SK-N-SH (cell line): ENCODE data around the gene TOM1L2. TPM values are rescaled to one million over a fixed set of nuclear protein-coding genes. Genes with fewer than 3 reads are reported as not detected.

Experiments
- CTCF ChIA-PET: fragments of 300-600, 350-600 bp; formaldehyde crosslinking; extraction: SDS; loops from one replicate; lab custom pipeline; 2021; lab: Yijun Ruan, JAX
- POLR2A ChIA-PET: fragments of 350-600 bp; sonication (Branson Sonifier 250); formaldehyde crosslinking; extraction: SDS; loops from one replicate; lab custom pipeline; 2020; ENCODE audit warnings: antibody characterized with exemption, inconsistent platforms; lab: Yijun Ruan, JAX
- DNase-seq: peaks from one replicate; pipeline ENCODE4 v3.0.0; 2012
- H2AFZ ChIP-seq: fragments of 200-600 bp; sonication (generic); 2 replicates; pipeline ENCODE4 v1.8.1; 2016; ENCODE audit warnings: antibody characterized with exemption, mild to moderate bottlenecking, low read depth
- H3F3A ChIP-seq: fragments of 200-600 bp; sonication (generic); replicated peaks from 2 replicates; pipeline ENCODE3; 2016; ENCODE audit warnings: antibody characterized with exemption, mild to moderate bottlenecking; ENCODE audit not compliant: insufficient read depth
- H3K27ac ChIP-seq, 2 experiments: fragments of 200-500 bp in 1 of 2; fragments of 200-600 bp in 1 of 2; sonication (Bioruptor generic) in 1 of 2; sonication (generic), shearing (Covaris generic) in 1 of 2; 2 replicates each; pipeline versions ENCODE4 v1.5.1 to v1.6.1; 2014 to 2016; ENCODE audit warnings: low read depth in 2 of 2, inconsistent platforms in 1 of 2, low read length in 1 of 2, mild to moderate bottlenecking in 1 of 2, mixed read lengths in 1 of 2
- H3K27me3 ChIP-seq: fragments of 200-600 bp; sonication (generic), shearing (Covaris generic); 2 replicates; pipeline ENCODE4 v1.6.1; 2016; ENCODE audit warnings: mixed run types; ENCODE audit not compliant: insufficient read depth
- H3K36me3 ChIP-seq, 2 experiments: fragments of 200-500 bp in 1 of 2; fragments of 200-600 bp in 1 of 2; sonication (Bioruptor generic) in 1 of 2; sonication (generic) in 1 of 2; replicated peaks in 1 of 2; 2 replicates each; pipeline versions ENCODE3 to v1.5.1; 2014 to 2016; ENCODE audit warnings: low read length in 1 of 2, mild to moderate bottlenecking in 1 of 2; ENCODE audit not compliant: insufficient read depth in 2 of 2, control insufficient read depth in 1 of 2
- H3K4me1 ChIP-seq, 2 experiments: fragments of 200-500 bp in 1 of 2; fragments of 200-600 bp in 1 of 2; sonication (Bioruptor generic) in 1 of 2; sonication (generic), shearing (Covaris generic) in 1 of 2; 2 replicates each; pipeline versions ENCODE4 v1.5.1 to v1.6.1; 2014 to 2016; ENCODE audit warnings: low read depth in 1 of 2, low read length in 1 of 2, mixed run types in 1 of 2; ENCODE audit not compliant: insufficient read depth in 2 of 2, control insufficient read depth in 1 of 2
- H3K4me2 ChIP-seq: fragments of 200-600 bp; sonication (generic), shearing (Covaris generic); 2 replicates; pipeline ENCODE4 v1.6.1; 2017; ENCODE audit warnings: mixed run types
- H3K4me3 ChIP-seq, 2 experiments: fragments of 200-500 bp in 1 of 2; fragments of 200-600 bp in 1 of 2; sonication (Bioruptor generic) in 1 of 2; sonication (generic), shearing (Covaris generic) in 1 of 2; 2 replicates each; pipeline versions ENCODE4 v1.5.1 to v1.8.1; 2014 to 2016; ENCODE audit warnings: low read depth in 2 of 2, inconsistent platforms in 1 of 2, low read length in 1 of 2, mild to moderate bottlenecking in 1 of 2, mixed read lengths in 1 of 2, moderate library complexity in 1 of 2
- H3K79me2 ChIP-seq: fragments of 200-600 bp; sonication (generic); 2 replicates; pipeline ENCODE4 v1.8.1; 2017; ENCODE audit warnings: mild to moderate bottlenecking; ENCODE audit not compliant: insufficient read depth
- H3K9ac ChIP-seq: fragments of 200-600 bp; sonication (generic); 2 replicates; pipeline ENCODE4 v1.6.1; 2017; ENCODE audit warnings: mixed run types
- H3K9me2 ChIP-seq: fragments of 200-600 bp; sonication (generic); 2 replicates; pipeline ENCODE4 v1.6.1; 2017; ENCODE audit warnings: mixed run types
- H3K9me3 ChIP-seq: fragments of 200-600 bp; sonication (generic); 2 replicates; pipeline ENCODE4 v1.6.1; 2017; ENCODE audit warnings: mixed run types, mild to moderate bottlenecking, moderate library complexity
- H4K20me1 ChIP-seq: fragments of 200-600 bp; sonication (generic); 2 replicates; pipeline ENCODE4 v1.6.1; 2017; ENCODE audit warnings: mild to moderate bottlenecking, mixed run types; ENCODE audit not compliant: insufficient read depth
- ELF1 ChIP-seq: IDR thresholded peaks from 2 replicates; pipeline ENCODE4 v1.4.0; 2012
- EP300 ChIP-seq, 2 experiments: IDR thresholded peaks; 2 replicates each; pipeline versions ENCODE4 v1.4.0 to v1.6.1; 2012; ENCODE audit warnings: borderline replicate concordance in 1 of 2, low read depth in 1 of 2, low read length in 1 of 2
- FOXJ3 ChIP-seq: sonication (generic); formaldehyde crosslinking; IDR thresholded peaks from 2 replicates; pipeline ENCODE4 v1.5.1; 2020; ENCODE audit warnings: mild to moderate bottlenecking, missing genetic modification reagents
- GATA2 ChIP-seq: sonication (generic); formaldehyde crosslinking; IDR thresholded peaks from 2 replicates; pipeline ENCODE4 v1.5.0; 2020; ENCODE audit warnings: mild to moderate bottlenecking, missing genetic modification reagents
- IRF3 ChIP-seq: fragments of 150-350 bp; IDR thresholded peaks from 2 replicates; pipeline ENCODE4 v1.6.1; 2016; ENCODE audit warnings: mild to moderate bottlenecking, low read depth, low read length
- MAX ChIP-seq: IDR thresholded peaks from 2 replicates; pipeline ENCODE4 v1.4.0; 2012; ENCODE audit warnings: low read depth
- NRF1 ChIP-seq: IDR thresholded peaks from 2 replicates; pipeline ENCODE4 v1.6.1; 2012; ENCODE audit warnings: low read depth, mild to moderate bottlenecking, low read length
- RCOR1 ChIP-seq: fragments of 150-350 bp; IDR thresholded peaks from 2 replicates; pipeline ENCODE4 v1.6.1; 2017; ENCODE audit warnings: antibody characterized with exemption, low read length
- REST ChIP-seq: IDR thresholded peaks from 2 replicates; pipeline ENCODE4 v1.6.1; 2012; ENCODE audit warnings: mild to moderate bottlenecking, low read depth, low read length, moderate library complexity
- RXRA ChIP-seq: IDR thresholded peaks from 2 replicates; pipeline ENCODE4 v1.4.0; 2012; ENCODE audit warnings: low read depth, mild to moderate bottlenecking, borderline replicate concordance
- SMC3 ChIP-seq: IDR thresholded peaks from 2 replicates; pipeline ENCODE4 v1.6.1; 2012; ENCODE audit warnings: low read depth, low read length, improper control_type of control experiment
- TEAD4 ChIP-seq: IDR thresholded peaks from 2 replicates; pipeline ENCODE4 v1.4.0; 2012; ENCODE audit warnings: mild to moderate bottlenecking, borderline replicate concordance; ENCODE audit not compliant: insufficient read depth
- USF1 ChIP-seq: IDR thresholded peaks from 2 replicates; pipeline ENCODE4 v1.4.0; 2012; ENCODE audit warnings: low read depth, borderline replicate concordance
- USF2 ChIP-seq: fragments of 150-350 bp; IDR thresholded peaks from 2 replicates; pipeline ENCODE4 v1.6.1; 2017; ENCODE audit warnings: antibody characterized with exemption, low read length, low read depth, borderline replicate concordance
- YY1 ChIP-seq: IDR thresholded peaks from 2 replicates; pipeline ENCODE4 v1.4.0; 2012; ENCODE audit warnings: low read depth, mild to moderate bottlenecking
- WGBS: methylation state at CpG from one replicate; pipeline ENCODE4 v1.1.6; 2017; ENCODE audit warnings: low lambda C conversion rate; 5-methylcytosine and 5-hydroxymethylcytosine counted together
- polyA plus RNA-seq, 3 experiments: library from polyadenylated mRNA; depleted of rRNA; stranded (reverse); fragments of >200 nt; gene quantifications; 2 replicates each; pipeline ENCODE4 v1.2.3, GENCODE V29; 2012

TOM1L2 gene
- polyA plus RNA-seq, 1 of the 3 experiments (the other 2 are of a cell fraction): 85.4 TPM

GRCh38 chr17:17877529-17878358, 94.5 kb downstream of the TOM1L2 start (continued):
- TF ChIP-seq REST (peak; percentile 78), GATA2 (peak; percentile 74), RXRA (no peak), TEAD4 (no peak), SMC3 (peak; percentile 18; the same call in 1 of the 2 replicates), YY1 (no peak; the same call in 1 of the 2 replicates), MAX (peak; percentile 38; the same call in 1 of the 2 replicates), RCOR1 (no peak; the same call in 1 of the 2 replicates)

GRCh38 chr17:17876959-17877528, 95.2 kb downstream of the TOM1L2 start:
- H3K36me3 ChIP-seq: peaks cover 19 to 75% of the 10 kb centered on the region in 2 experiments
- DNase-seq: no peak
- peak; percentile 55; the same call in 1 of the 2 replicates for TF ChIP-seq RCOR1
- no peak for TF ChIP-seq ELF1
- no peak; the same call in 1 of the 2 replicates for TF ChIP-seq FOXJ3 (CRISPR knock-in tag)
- TF ChIP-seq IRF3: no peak
- TF ChIP-seq USF2: no peak
- no peak for TF ChIP-seq NRF1
- no peak for TF ChIP-seq USF1
- TF ChIP-seq MAX: no peak
- TF ChIP-seq EP300 (IDR thresholded peaks at IDR 0.05; ENCODE audit: borderline replicate concordance in 1 of 2, low read depth in 1 of 2, low read length in 1 of 2): no peak
- H3K9ac ChIP-seq: peak overlapping the region; percentile 32; the same call in 1 of the 2 replicates
- H3K27me3 ChIP-seq: no peaks in the 10 kb centered on the region
- H3K4me1 ChIP-seq: peaks cover 15 to 62% of the 10 kb centered on the region in 2 experiments
- peaks cover 30% of the 10 kb centered on the region for H3F3A ChIP-seq
- H4K20me1 ChIP-seq: peaks cover 7% of the 10 kb centered on the region
- H3K27ac ChIP-seq: peak overlapping the region; percentile 84 to 99
- H3K4me2 ChIP-seq: peak overlapping the region; percentile 65
- no peaks in the 10 kb centered on the region for H3K9me3 ChIP-seq
- no peak overlapping the region for H2AFZ ChIP-seq
- H3K4me3 ChIP-seq: no peak overlapping the region; a peak in 1 of 4 replicates
- H3K9me2 ChIP-seq: no peaks in the 10 kb centered on the region
- no peaks in the 10 kb centered on the region for H3K79me2 ChIP-seq
- WGBS: 70% methylated on average over 5 of the region's 6 CpGs
- ChIA-PET CTCF (interaction anchor here (0.8 to 5.0 kb wide), 10 partner anchors 11 to 156 kb away, joined by 3 to 37 read pairs (median 8); no protein-coding TSS in a partner anchor), POLR2A (interaction anchor here (0.6 to 2.2 kb wide), 5 partner anchors 24 to 87 kb away, joined by 3 to 16 read pairs (median 4); partner anchors contain the start of gene SREBF1)
